NCI-H510A (cell line): ENCODE results near the gene RD3L.

Experiments
- DNase-seq: peaks from one replicate; lab custom pipeline; 2025; lab: John Stamatoyannopoulos, UW

RD3L gene

DNA sequence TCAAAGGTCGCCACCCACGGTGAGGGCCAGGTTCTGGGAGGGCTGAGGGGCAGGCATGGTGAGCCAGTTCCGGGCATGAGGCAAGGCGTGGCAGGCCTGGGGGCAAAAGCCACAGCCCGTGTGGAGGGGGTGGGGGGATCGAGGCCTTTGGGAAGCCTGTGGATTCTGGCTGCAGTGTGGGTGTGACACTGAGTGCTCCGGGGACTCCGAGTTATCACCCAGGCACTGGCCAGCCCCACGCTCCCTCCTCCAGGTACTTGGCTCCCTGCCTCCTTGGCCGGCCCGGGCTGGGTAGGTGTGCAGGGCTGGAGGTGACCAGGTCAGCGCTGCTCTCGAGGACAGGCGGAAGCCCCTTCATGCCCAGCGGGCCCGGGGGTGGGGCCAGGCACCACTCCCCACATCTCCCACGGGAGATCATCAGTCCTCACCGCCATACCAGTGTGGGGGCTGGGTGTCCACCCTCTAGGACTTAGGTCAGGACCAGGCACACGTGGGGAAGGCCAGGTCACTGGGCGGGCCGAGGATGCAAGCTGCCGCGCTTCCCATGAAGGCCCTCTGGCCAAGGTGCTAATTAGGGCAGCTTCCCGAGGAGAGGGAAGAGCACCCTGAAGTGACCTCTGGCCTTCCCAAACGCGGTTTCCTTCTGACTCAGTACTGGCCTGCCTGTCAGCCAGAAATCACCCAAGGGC, 48.2 kb downstream of the RD3L start:
- no peak for DNase-seq

DNA sequence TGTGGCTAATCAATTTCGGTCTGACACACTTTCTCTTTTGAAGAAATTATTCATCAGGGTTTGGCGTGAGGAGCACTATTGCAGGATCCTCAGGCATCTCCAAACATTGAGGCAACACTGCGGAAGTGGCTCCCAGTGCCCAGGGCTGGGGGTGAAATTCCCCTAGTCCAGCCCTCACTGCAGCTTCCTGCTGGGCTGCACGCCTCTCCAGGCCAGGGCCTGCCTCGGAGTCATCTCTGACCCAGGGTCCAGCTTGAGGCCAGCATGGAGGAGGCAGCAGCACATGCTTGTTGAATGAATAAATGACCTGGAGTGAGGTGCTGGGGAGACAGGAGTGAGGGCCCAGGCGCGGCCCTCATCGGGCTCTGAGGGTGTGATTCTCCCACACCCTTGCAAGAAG, 50.1 kb downstream of the RD3L start:
- no peak for DNase-seq

DNA sequence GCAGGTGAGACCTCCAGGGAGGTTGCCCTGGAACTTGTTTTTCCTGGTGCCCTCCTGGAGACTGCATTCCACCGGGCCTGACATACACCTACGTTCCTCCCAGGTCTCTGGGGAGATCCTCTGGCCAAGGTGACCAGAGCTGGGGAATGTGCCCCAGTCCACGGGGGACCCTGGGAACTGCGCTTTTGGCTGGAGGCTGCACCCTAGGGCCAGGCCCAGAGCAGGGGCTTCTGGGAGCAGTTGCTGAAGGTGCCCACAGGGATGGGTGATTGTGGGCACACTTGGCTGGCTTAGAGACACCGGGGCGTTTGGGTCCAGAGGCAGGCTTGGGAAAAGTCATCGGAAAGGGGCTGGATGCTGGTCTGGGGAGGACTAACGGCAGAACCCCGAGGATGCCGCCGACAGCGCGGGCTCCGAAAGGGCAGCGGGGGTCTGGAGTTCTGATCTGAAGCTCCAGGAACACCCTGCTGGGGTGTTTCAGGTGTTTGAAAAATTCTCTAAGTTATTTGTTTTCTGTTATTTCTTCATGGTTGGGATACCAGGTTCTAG, 50.6 kb downstream of the RD3L start:
- no peak for DNase-seq

DNA sequence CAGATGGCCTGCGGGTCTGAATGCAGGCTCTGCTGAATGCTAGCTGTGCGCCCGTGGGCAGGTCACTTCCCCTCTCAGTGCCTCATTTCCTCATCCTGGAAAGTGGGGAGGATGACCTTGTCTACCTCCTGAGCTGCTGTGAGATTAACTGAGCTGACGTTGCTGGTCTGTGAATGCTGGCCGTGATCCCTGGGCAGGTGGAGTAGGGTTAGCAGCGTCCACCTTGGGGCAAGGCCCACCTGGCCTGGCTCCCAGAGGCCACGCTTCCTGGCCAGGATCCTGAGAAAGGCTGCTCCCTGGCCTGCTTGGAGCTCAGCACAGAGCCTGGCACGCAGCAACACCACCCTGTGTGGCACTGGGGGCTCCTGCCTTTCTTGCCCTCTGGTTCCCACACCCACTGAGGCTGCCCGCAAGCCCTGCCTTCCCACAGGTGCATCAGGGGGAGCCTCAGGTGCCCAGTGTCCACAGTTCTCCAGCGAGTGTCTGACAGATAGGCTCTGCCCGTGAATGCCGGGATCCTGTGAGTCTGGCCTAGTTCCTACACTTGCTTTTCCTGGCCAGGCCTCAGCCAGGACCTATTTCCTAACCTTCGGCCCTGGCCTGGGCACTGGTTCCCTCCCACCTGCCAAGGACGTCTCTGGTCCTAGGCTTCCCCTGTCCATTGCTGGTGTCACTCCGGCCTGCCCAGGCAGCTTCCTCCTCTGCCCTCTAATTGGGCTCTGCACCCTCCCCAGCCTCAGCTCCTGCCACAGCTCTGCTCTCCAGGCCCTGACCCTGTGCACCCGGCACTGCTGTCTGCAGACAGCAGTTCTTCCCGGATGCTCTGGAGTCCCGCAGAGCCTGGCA, 51.3 kb downstream of the RD3L start:
- no peak for DNase-seq
